Measurements from ENCODE around the gene PAPPA.

The PAPPA gene

GRCh38 chr9:116355153-116355921 is 201.7 kb downstream of the PAPPA start:
- no peak for DNase-seq

- DNase-seq: no peak
These were observed 204.7 kb downstream of the PAPPA start for GRCh38 chr9:116358251-116358650.

- no peak for DNase-seq
These were observed 206.4 kb downstream of the PAPPA start for GRCh38 chr9:116360016-116360415.

GRCh38 chr9:116360989-116361388 is 207.4 kb downstream of the PAPPA start:
- DNase-seq: no peak

GRCh38 chr9:116361547-116361946 is 208.0 kb downstream of the PAPPA start:
- no peak for DNase-seq

GRCh38 chr9:116362493-116362892 is 208.9 kb downstream of the PAPPA start:
- DNase-seq: no peak

- no peak for DNase-seq
These were observed 211.5 kb downstream of the PAPPA start for GRCh38 chr9:116365056-116365471.

- no peak for DNase-seq
These were observed 212.7 kb downstream of the PAPPA start for GRCh38 chr9:116366241-116366640.

- DNase-seq: no peak
These were observed 215.1 kb downstream of the PAPPA start for GRCh38 chr9:116368680-116369079.

- no peak for DNase-seq
These were observed 216.1 kb downstream of the PAPPA start for GRCh38 chr9:116369706-116370105.

- no peak for DNase-seq
These were observed 217.0 kb downstream of the PAPPA start for GRCh38 chr9:116370556-116370955.

- DNase-seq: no peak
These were observed 218.6 kb downstream of the PAPPA start for GRCh38 chr9:116372081-116372673.

- no peak for DNase-seq
These were observed 219.2 kb downstream of the PAPPA start for GRCh38 chr9:116372786-116373185.

- no peak for DNase-seq
These were observed 223.7 kb downstream of the PAPPA start for GRCh38 chr9:116377179-116377798.

- no peak for DNase-seq
These were observed 225.3 kb downstream of the PAPPA start for GRCh38 chr9:116378873-116379272.

GRCh38 chr9:116379821-116380220 is 226.2 kb downstream of the PAPPA start:
- DNase-seq: no peak

GRCh38 chr9:116380496-116380995 is 227.0 kb downstream of the PAPPA start:
- DNase-seq: no peak

GRCh38 chr9:116381350-116381749 is 227.8 kb downstream of the PAPPA start:
- no peak for DNase-seq

- no peak for DNase-seq
These were observed 228.5 kb downstream of the PAPPA start for GRCh38 chr9:116382053-116382452.

GRCh38 chr9:116383133-116383532 is 229.5 kb downstream of the PAPPA start:
- no peak for DNase-seq

- DNase-seq: no peak
These were observed 230.3 kb downstream of the PAPPA start for GRCh38 chr9:116383936-116384335.

GRCh38 chr9:116387934-116388698 is 234.5 kb downstream of the PAPPA start:
- DNase-seq: no peak
